Activated naive CD8-positive, alpha-beta T cell (primary cell): ENCODE results near the gene PCSK5.
"Not testable (repeated sequence)": the region's sequence is repeated elsewhere in the genome, so short reads cannot be mapped to it uniquely, and the experiment has no call there.

Experiments used
- H3K27ac Mint-ChIP-seq: one replicate; pipeline ENCODE4 v1.8.0; 2021; ENCODE audit warnings: mixed read lengths
- H3K27me3 Mint-ChIP-seq: one replicate; pipeline ENCODE4 v1.8.0; 2021; ENCODE audit warnings: mixed read lengths
- H3K36me3 Mint-ChIP-seq: one replicate; pipeline ENCODE4 v1.8.0; 2021; ENCODE audit warnings: mixed read lengths
- H3K4me1 Mint-ChIP-seq: one replicate; pipeline ENCODE4 v1.8.0; 2021; ENCODE audit warnings: low read depth, mixed read lengths
- H3K4me3 Mint-ChIP-seq: one replicate; pipeline ENCODE4 v1.8.0; 2021; ENCODE audit warnings: mild to moderate bottlenecking, mixed read lengths
- H3K9me3 Mint-ChIP-seq: one replicate; pipeline ENCODE4 v1.8.0; 2021; ENCODE audit warnings: low read depth, mixed read lengths

The PCSK5 gene

GRCh38 chr9:75956161-75956560 is 65.7 kb downstream of the PCSK5 start:
- Mint-ChIP-seq H3K4me3 (no peak overlapping the region), H3K36me3 (peaks cover 11% of the 10 kb centered on the region), H3K4me1 (peaks cover 34% of the 10 kb centered on the region), H3K9me3 (no peaks in the 10 kb centered on the region), H3K27me3 (no peaks in the 10 kb centered on the region), H3K27ac (no peak overlapping the region)

- Mint-ChIP-seq H3K27me3 (no peaks in the 10 kb centered on the region), H3K4me3 (no peak overlapping the region), H3K4me1 (peaks cover 38% of the 10 kb centered on the region), H3K9me3 (no peaks in the 10 kb centered on the region), H3K36me3 (peaks cover 7% of the 10 kb centered on the region), H3K27ac (no peak overlapping the region)
Measured at GRCh38 chr9:75957116-75957515, 66.6 kb downstream of the PCSK5 start.

GRCh38 chr9:75958226-75958625 is 67.8 kb downstream of the PCSK5 start:
- Mint-ChIP-seq H3K27ac (no peak overlapping the region), H3K36me3 (peaks cover 7% of the 10 kb centered on the region), H3K4me3 (no peak overlapping the region), H3K27me3 (no peaks in the 10 kb centered on the region), H3K9me3 (no peaks in the 10 kb centered on the region), H3K4me1 (peaks cover 41% of the 10 kb centered on the region)

- H3K4me1 Mint-ChIP-seq: peaks cover 46% of the 10 kb centered on the region
Measured at GRCh38 chr9:75960551-75960950, 70.1 kb downstream of the PCSK5 start.

GRCh38 chr9:75962013-75962661 is 71.7 kb downstream of the PCSK5 start:
- peaks cover 4% of the 10 kb centered on the region for H3K36me3 Mint-ChIP-seq
- H3K4me1 Mint-ChIP-seq: peaks cover 54% of the 10 kb centered on the region
- no peaks in the 10 kb centered on the region for H3K27me3 Mint-ChIP-seq
- H3K9me3 Mint-ChIP-seq: no peaks in the 10 kb centered on the region
- H3K27ac Mint-ChIP-seq: peak overlapping the region; percentile 58
- no peak overlapping the region for H3K4me3 Mint-ChIP-seq

More at GRCh38 chr9:75960551-75960950, 70.1 kb downstream of the PCSK5 start:
- H3K9me3 Mint-ChIP-seq: no peaks in the 10 kb centered on the region
- peaks cover 4% of the 10 kb centered on the region for H3K36me3 Mint-ChIP-seq
- no peak overlapping the region for H3K27ac Mint-ChIP-seq
- H3K4me3 Mint-ChIP-seq: no peak overlapping the region
- H3K27me3 Mint-ChIP-seq: no peaks in the 10 kb centered on the region

GRCh38 chr9:75962662-75963036 is 72.2 kb downstream of the PCSK5 start:
- peaks cover 52% of the 10 kb centered on the region for H3K4me1 Mint-ChIP-seq

GRCh38 chr9:75963321-75963720 is 72.8 kb downstream of the PCSK5 start:
- H3K36me3 Mint-ChIP-seq, H3K27me3 Mint-ChIP-seq, H3K27ac Mint-ChIP-seq, H3K4me3 Mint-ChIP-seq, H3K9me3 Mint-ChIP-seq: not testable (repeated sequence)
- peaks cover 51% of the 10 kb centered on the region for H3K4me1 Mint-ChIP-seq

More at GRCh38 chr9:75962662-75963036, 72.2 kb downstream of the PCSK5 start:
- no peaks in the 10 kb centered on the region for H3K27me3 Mint-ChIP-seq
- no peaks in the 10 kb centered on the region for H3K9me3 Mint-ChIP-seq
- no peak overlapping the region for H3K4me3 Mint-ChIP-seq
- H3K27ac Mint-ChIP-seq: peak overlapping the region; percentile 58
- H3K36me3 Mint-ChIP-seq: peaks cover 4% of the 10 kb centered on the region

GRCh38 chr9:75964427-75964826 is 74.0 kb downstream of the PCSK5 start:
- Mint-ChIP-seq H3K4me3 (no peak overlapping the region), H3K36me3 (no peaks in the 10 kb centered on the region), H3K9me3 (no peaks in the 10 kb centered on the region), H3K4me1 (peaks cover 44% of the 10 kb centered on the region), H3K27me3 (no peaks in the 10 kb centered on the region), H3K27ac (no peak overlapping the region)

GRCh38 chr9:75965231-75965630 is 74.8 kb downstream of the PCSK5 start:
- H3K27me3 Mint-ChIP-seq: no peaks in the 10 kb centered on the region
- no peak overlapping the region for H3K27ac Mint-ChIP-seq

GRCh38 chr9:75967556-75967955 is 77.1 kb downstream of the PCSK5 start:
- Mint-ChIP-seq H3K9me3 (no peaks in the 10 kb centered on the region), H3K4me1 (peaks cover 29% of the 10 kb centered on the region), H3K27me3 (no peaks in the 10 kb centered on the region), H3K27ac (no peak overlapping the region), H3K4me3 (no peak overlapping the region), H3K36me3 (peaks cover 3% of the 10 kb centered on the region)

More at GRCh38 chr9:75965231-75965630, 74.8 kb downstream of the PCSK5 start:
- Mint-ChIP-seq H3K4me1 (peaks cover 37% of the 10 kb centered on the region), H3K36me3 (no peaks in the 10 kb centered on the region), H3K4me3 (no peak overlapping the region), H3K9me3 (no peaks in the 10 kb centered on the region)

GRCh38 chr9:75974016-75974766 is 83.7 kb downstream of the PCSK5 start:
- Mint-ChIP-seq H3K27ac (no peak overlapping the region), H3K4me3 (no peak overlapping the region), H3K9me3 (no peaks in the 10 kb centered on the region), H3K27me3 (no peaks in the 10 kb centered on the region), H3K36me3 (peaks cover 9% of the 10 kb centered on the region), H3K4me1 (peaks cover 47% of the 10 kb centered on the region)

- no peaks in the 10 kb centered on the region for H3K27me3 Mint-ChIP-seq
- H3K27ac Mint-ChIP-seq: no peak overlapping the region
- no peaks in the 10 kb centered on the region for H3K9me3 Mint-ChIP-seq
- H3K36me3 Mint-ChIP-seq: peaks cover 9% of the 10 kb centered on the region
- H3K4me1 Mint-ChIP-seq: peaks cover 51% of the 10 kb centered on the region
- no peak overlapping the region for H3K4me3 Mint-ChIP-seq
Measured at GRCh38 chr9:75975071-75975470, 84.6 kb downstream of the PCSK5 start.

GRCh38 chr9:75976549-75976948 is 86.1 kb downstream of the PCSK5 start:
- Mint-ChIP-seq H3K9me3 (no peaks in the 10 kb centered on the region), H3K4me3 (no peak overlapping the region), H3K27ac (peak overlapping the region; percentile 8), H3K36me3 (peaks cover 6% of the 10 kb centered on the region), H3K27me3 (no peaks in the 10 kb centered on the region), H3K4me1 (peaks cover 56% of the 10 kb centered on the region)

GRCh38 chr9:75979362-75979761 is 88.9 kb downstream of the PCSK5 start:
- peaks cover 48% of the 10 kb centered on the region for H3K4me1 Mint-ChIP-seq

GRCh38 chr9:75983319-75984045 is 93.0 kb downstream of the PCSK5 start:
- Mint-ChIP-seq H3K4me3 (no peak overlapping the region), H3K4me1 (peaks cover 24% of the 10 kb centered on the region)

More at GRCh38 chr9:75979362-75979761, 88.9 kb downstream of the PCSK5 start:
- no peak overlapping the region for H3K4me3 Mint-ChIP-seq
- H3K27ac Mint-ChIP-seq: no peak overlapping the region
- no peaks in the 10 kb centered on the region for H3K9me3 Mint-ChIP-seq
- peaks cover 6% of the 10 kb centered on the region for H3K36me3 Mint-ChIP-seq
- H3K27me3 Mint-ChIP-seq: no peaks in the 10 kb centered on the region

More at GRCh38 chr9:75983319-75984045, 93.0 kb downstream of the PCSK5 start:
- peaks cover 13% of the 10 kb centered on the region for H3K36me3 Mint-ChIP-seq
- H3K9me3 Mint-ChIP-seq: no peaks in the 10 kb centered on the region
- no peak overlapping the region for H3K27ac Mint-ChIP-seq
- no peaks in the 10 kb centered on the region for H3K27me3 Mint-ChIP-seq
